NCI-H460 (cell line): ENCODE data around the gene ERVFRD-1. TPM values are rescaled to one million over a fixed set of nuclear protein-coding genes. Genes with fewer than 3 reads are reported as not detected.

ENCODE experiments used
- DNase-seq: peaks from one replicate; pipeline ENCODE4 v3.0.0-alpha.2; 2016; ENCODE audit warnings: low read depth; ENCODE audit errors: extremely low read depth
- small RNA-seq, 2 experiments: library from RNA; depleted of rRNA; stranded (forward); fragments of <200 nt; gene quantifications; one replicate each; pipeline ENCODE3, GENCODE V24; 2014
- total RNA-seq: library from RNA; depleted of rRNA; stranded (reverse); fragments of >200 nt; shearing (Covaris generic); gene quantifications from 2 replicates; pipeline ENCODE4 v1.2.3, GENCODE V29; 2014; rRNA removed

ERVFRD-1 gene
- total RNA-seq, 1 experiment from 2014 or later: not detected

GRCh38 chr6:11055127-11055627, 56.3 kb downstream of the ERVFRD-1 start:
- DNase-seq: no peak

DNA sequence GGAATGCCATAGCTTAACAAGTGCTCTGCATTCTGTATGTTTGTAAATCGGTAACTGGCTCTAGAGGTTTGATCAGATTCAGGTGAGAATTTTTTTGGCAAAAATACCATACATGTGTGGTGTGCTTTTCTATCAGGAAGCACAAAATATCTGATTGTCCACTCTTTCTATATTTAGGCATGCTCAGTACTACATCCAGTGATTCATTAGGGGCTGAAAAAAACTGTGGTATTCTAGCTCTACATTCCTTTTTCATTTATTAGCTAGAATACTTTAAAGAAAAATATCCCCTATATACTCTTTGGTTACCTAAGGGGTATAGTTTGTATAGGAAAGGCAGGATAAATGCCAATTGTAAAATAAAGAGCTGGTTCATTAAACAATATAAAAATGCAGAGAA, 56.8 kb downstream of the ERVFRD-1 start:
- no peak for DNase-seq

DNA sequence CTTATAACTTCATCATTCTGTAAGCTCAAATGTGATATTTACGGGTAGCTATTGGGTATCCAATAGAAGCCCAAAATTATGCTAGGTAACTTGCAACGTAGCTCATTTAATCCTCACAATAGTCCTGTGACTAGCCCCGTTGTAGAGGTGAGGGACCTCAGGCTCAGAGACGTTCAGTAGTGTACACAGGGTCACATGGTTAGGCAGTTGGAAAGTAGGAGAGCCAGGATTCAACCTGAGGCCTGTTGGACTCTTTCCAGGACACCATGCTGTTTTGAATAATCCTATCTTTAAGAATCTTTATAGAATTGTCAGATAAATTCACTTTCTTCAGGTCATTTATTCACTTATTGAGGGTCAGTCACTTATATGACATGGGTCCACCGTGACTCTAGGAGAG, 58.2 kb downstream of the ERVFRD-1 start:
- DNase-seq: no peak

Small RNA genes lying within 50 kb of the gene (small RNA-seq; reads per million reads assigned to genes)
- 0 reads per million in 2 experiments for gene AL136139.1

Other genes with a start within 250 kb of the ERVFRD-1 start
- gene GCM2, start 229.7 kb downstream of the ERVFRD-1 start, total RNA-seq: not detected in 2 replicates
- 12.2 and 13.3 TPM in 2 replicates for gene SYCP2L, start 224.7 kb downstream of the ERVFRD-1 start, total RNA-seq
- gene ELOVL2, start 67.4 kb downstream of the ERVFRD-1 start, total RNA-seq: 2.5 and 2.7 TPM in 2 replicates
- 38.5 and 38.9 TPM in 2 replicates for gene SMIM13, start 17.9 kb downstream of the ERVFRD-1 start, total RNA-seq
- 40.7 and 45.9 TPM in 2 replicates for gene NEDD9, start 120.9 kb upstream of the ERVFRD-1 start, total RNA-seq